HCT116 (cell line): Measurements from ENCODE around the gene BICD2. TPM values are rescaled to one million over a fixed set of nuclear protein-coding genes. Genes with fewer than 3 reads are reported as not detected.

Experiments
- ATAC-seq: fragments of 200-7000 bp; cut with Tn5 transposase; 2 replicates; pipeline ENCODE4 v1.9.1; 2020; ENCODE audit warnings: mild to moderate bottlenecking, moderate library complexity
- BruUV-seq: library from RNA; stranded (reverse); fragments of 400-500 nt; replicated peaks from 2 replicates; lab custom pipeline; 2021; lab: Mats Ljungman, UMichigan
- CTCF ChIA-PET: fragments of 300-600 bp; sonication (Branson Sonifier 250); formaldehyde crosslinking; loops from one replicate; lab custom pipeline; 2021; ENCODE audit warnings: antibody characterized with exemption; lab: Charles Lee
- POLR2A ChIA-PET: fragments of 300-600, 350-600 bp; sonication (Branson Sonifier 250); formaldehyde crosslinking; loops from one replicate; lab custom pipeline; 2021; ENCODE audit warnings: antibody characterized with exemption; lab: Charles Lee
- RAD21 ChIA-PET, 2 experiments: fragments of 300-600 bp; sonication (Branson Sonifier 250); formaldehyde crosslinking; loops; one replicate each; lab custom pipeline; 2023; ENCODE audit warnings: low total read pairs in 2 of 2; ENCODE audit not compliant: uncharacterized antibody in 2 of 2, unreplicated experiment in 2 of 2, low non-redundant PET in 1 of 2; lab: Charles Lee
- DNase-seq: peaks from one replicate; pipeline ENCODE4 v3.0.0-alpha.2; 2010; ENCODE audit warnings: low read depth, low spot score
- H2AFZ ChIP-seq: fragments of 200-600 bp; shearing (Covaris generic), sonication (generic); 2 replicates; pipeline ENCODE4 v1.6.1; 2017; ENCODE audit warnings: low read depth, mixed run types, mixed read lengths, antibody characterized with exemption, low read length; ENCODE audit not compliant: poor library complexity, severe bottlenecking
- H3K27ac ChIP-seq: 2 replicates; pipeline ENCODE4 v1.5.1; 2012; ENCODE audit warnings: low read depth, low read length
- H3K27me3 ChIP-seq: fragments of 200-600 bp; sonication (generic); 2 replicates; pipeline ENCODE4 v1.6.1; 2016; ENCODE audit warnings: mixed run types, low read length, mixed read lengths; ENCODE audit not compliant: insufficient read depth
- H3K36me3 ChIP-seq, 2 experiments: fragments of 200-500 bp in 1 of 2; fragments of 200-600 bp in 1 of 2; sonication (Bioruptor generic) in 1 of 2; sonication (generic) in 1 of 2; 2 replicates each; pipeline versions ENCODE4 v1.5.1 to v1.6.1; 2014 to 2016; ENCODE audit warnings: low read length in 2 of 2, inconsistent platforms in 1 of 2, mixed read lengths in 1 of 2, mixed run types in 1 of 2; ENCODE audit not compliant: insufficient read depth in 2 of 2, control insufficient read depth in 1 of 2
- H3K4me1 ChIP-seq, 2 experiments: fragments of 200-600 bp in 1 of 2; sonication (generic) in 1 of 2; 2 replicates each; pipeline versions ENCODE4 v1.5.1 to v1.6.1; 2012 to 2017; ENCODE audit warnings: low read length in 2 of 2, inconsistent platforms in 1 of 2, mild to moderate bottlenecking in 1 of 2, mixed read lengths in 1 of 2, mixed run types in 1 of 2, moderate library complexity in 1 of 2; ENCODE audit not compliant: insufficient read depth in 2 of 2, control insufficient read depth in 1 of 2
- H3K4me2 ChIP-seq: fragments of 200-600 bp; sonication (generic); 2 replicates; pipeline ENCODE4 v1.6.1; 2017; ENCODE audit warnings: mixed run types, low read length, mixed read lengths
- H3K4me3 ChIP-seq, 2 experiments: fragments of 200-600 bp in 1 of 2; sonication (generic) in 1 of 2; replicated peaks in 1 of 2; 2 replicates each; pipeline ENCODE4 v1.5.1; 2011 to 2016; ENCODE audit warnings: low read length in 2 of 2, control low read depth in 1 of 2, low read depth in 1 of 2, mild to moderate bottlenecking in 1 of 2, mixed read lengths in 1 of 2, mixed run types in 1 of 2
- H3K79me2 ChIP-seq: fragments of 200-600 bp; sonication (generic); 2 replicates; pipeline ENCODE4 v1.6.1; 2017; ENCODE audit warnings: mild to moderate bottlenecking, mixed run types, low read length, moderate library complexity, mixed read lengths; ENCODE audit not compliant: insufficient read depth
- H3K9ac ChIP-seq: fragments of 200-600 bp; sonication (generic); 2 replicates; pipeline ENCODE4 v1.6.1; 2016; ENCODE audit warnings: low read length, mixed read lengths
- H3K9me2 ChIP-seq: fragments of 200-600 bp; sonication (generic), shearing (Covaris generic); 2 replicates; pipeline ENCODE4 v1.6.1; 2017; ENCODE audit warnings: mixed run types, mild to moderate bottlenecking, moderate library complexity; ENCODE audit not compliant: insufficient read depth
- H3K9me3 ChIP-seq, 2 experiments: fragments of 200-500 bp in 1 of 2; fragments of 200-600 bp in 1 of 2; sonication (Bioruptor generic) in 1 of 2; sonication (generic) in 1 of 2; 2 replicates each; pipeline ENCODE4 v1.6.1; 2014 to 2017; ENCODE audit warnings: low read length in 2 of 2, mixed read lengths in 2 of 2, inconsistent platforms in 1 of 2, low read depth in 1 of 2, mild to moderate bottlenecking in 1 of 2, mixed run types in 1 of 2, moderate library complexity in 1 of 2; ENCODE audit not compliant: control insufficient read depth in 1 of 2, insufficient read depth in 1 of 2
- H4K20me1 ChIP-seq: fragments of 200-600 bp; sonication (generic), shearing (Covaris generic); 2 replicates; pipeline ENCODE4 v1.6.1; 2017; ENCODE audit warnings: mixed run types, mild to moderate bottlenecking, moderate library complexity; ENCODE audit not compliant: insufficient read depth
- ATF3 ChIP-seq: IDR thresholded peaks from 2 replicates; pipeline ENCODE4 v1.6.1; 2012
- CBX3 ChIP-seq: IDR thresholded peaks from 2 replicates; pipeline ENCODE4 v1.6.1; 2012; ENCODE audit warnings: low read depth
- CTCF ChIP-seq, 3 experiments: fragments of 200-600 bp in 1 of 3; sonication (generic) in 1 of 3; IDR thresholded peaks in 2 of 3; conservative IDR thresholded peaks in 1 of 3; 2 replicates each; pipeline ENCODE4 v1.5.1; 2012 to 2017; ENCODE audit warnings: low read depth in 2 of 3, low read length in 2 of 3, antibody characterized with exemption in 1 of 3, borderline replicate concordance in 1 of 3, control low read depth in 1 of 3, mild to moderate bottlenecking in 1 of 3, mixed read lengths in 1 of 3, mixed run types in 1 of 3, moderate library complexity in 1 of 3; ENCODE audit not compliant: insufficient read depth in 1 of 3
- ELF1 ChIP-seq: IDR thresholded peaks from 2 replicates; pipeline ENCODE4 v1.6.1; 2012; ENCODE audit warnings: low read depth, borderline replicate concordance
- FOSL1 ChIP-seq: IDR thresholded peaks from 2 replicates; pipeline ENCODE4 v1.6.1; 2012; ENCODE audit warnings: low read depth
- JUND ChIP-seq: IDR thresholded peaks from 2 replicates; pipeline ENCODE4 v1.6.1; 2012
- MAX ChIP-seq: IDR thresholded peaks from 2 replicates; pipeline ENCODE4 v1.6.1; 2012
- POLR2AphosphoS5 ChIP-seq: IDR thresholded peaks from 2 replicates; pipeline ENCODE4 v1.6.1; 2011; ENCODE audit warnings: mild to moderate bottlenecking, low read depth, low read length, moderate library complexity
- SIN3A ChIP-seq: IDR thresholded peaks from 2 replicates; pipeline ENCODE4 v1.6.1; 2012; ENCODE audit warnings: low read depth
- SRF ChIP-seq: IDR thresholded peaks from 2 replicates; pipeline ENCODE4 v1.6.1; 2012; ENCODE audit warnings: low read depth
- TCF7L2 ChIP-seq: IDR thresholded peaks from 2 replicates; pipeline ENCODE4 v1.7.0; 2011; ENCODE audit warnings: borderline replicate concordance, inconsistent platforms; ENCODE audit not compliant: insufficient read depth, insufficient read length; ENCODE audit errors: extremely low read depth
- YY1 ChIP-seq: IDR thresholded peaks from 2 replicates; pipeline ENCODE4 v1.6.1; 2011; ENCODE audit warnings: low read length, low read depth, moderate library complexity, mild to moderate bottlenecking; ENCODE audit not compliant: insufficient replicate concordance; ENCODE audit errors: extremely low read depth
- ZBTB33 ChIP-seq: IDR thresholded peaks from 2 replicates; pipeline ENCODE4 v1.6.1; 2011; ENCODE audit warnings: mild to moderate bottlenecking, low read length, moderate library complexity; ENCODE audit not compliant: insufficient replicate concordance; ENCODE audit errors: extremely low read depth
- intact Hi-C: fragments of 100-400 bp; cut with micrococcal nuclease; formaldehyde crosslinking; loops from 2 replicates; pipeline ENCODE4 v1.10.0; 2022
- total RNA-seq: library from RNA; stranded (reverse); gene quantifications from one replicate; pipeline ENCODE4 v1.2.1, GENCODE V29; 2021; ENCODE audit not compliant: unreplicated experiment

The BICD2 gene
- total RNA-seq, 1 experiment from 2014 or later, result 23.4 TPM

- Histone ChIP-seq H3K27me3 (no peaks in the 10 kb centered on the region), H3K9ac (no peak overlapping the region), H3K9me3 (no peaks in the 10 kb centered on the region), H2AFZ (no peak overlapping the region), H4K20me1 (no peaks in the 10 kb centered on the region), H3K79me2 (no peaks in the 10 kb centered on the region), H3K36me3 (no peaks in the 10 kb centered on the region), H3K27ac (no peak overlapping the region), H3K4me2 (no peak overlapping the region), H3K4me3 (no peak overlapping the region), H3K9me2 (no peaks in the 10 kb centered on the region), H3K4me1 (peaks cover 4 to 17% of the 10 kb centered on the region in 2 experiments; a peak in 3 of 4 replicates)
- DNase-seq (no peak), ATAC-seq (no peak)
- TF ChIP-seq TCF7L2 (no peak), JUND (no peak), SRF (no peak), ZBTB33 (no peak), POLR2AphosphoS5 (no peak), SIN3A (no peak), ATF3 (no peak), CBX3 (no peak), CTCF (IDR thresholded peaks at IDR 0.05 in 2 of 3, conservative IDR thresholded peaks at IDR 0.05 in 1 of 3; ENCODE audit: borderline replicate concordance in 1 of 3, insufficient read depth in 1 of 3, low read depth in 2 of 3, low read length in 2 of 3) (no peak), MAX (no peak), YY1 (no peak), FOSL1 (no peak), ELF1 (no peak)
- ChIA-PET RAD21 (no interaction called here), CTCF (no interaction called here), POLR2A (no interaction called here)
- intact Hi-C loops, result no loop called here
- no TSS peak for BruUV-seq
These were observed 5.3 kb upstream of the BICD2 start for GRCh38 chr9:92769990-92770359.
